HUES64 (cell line): ENCODE measurements around the gene SPTBN4.

Experiments
- H3K27ac ChIP-seq: 2 replicates; pipeline ENCODE4 v1.7.0; 2013; ENCODE audit warnings: low read depth, low read length, inconsistent platforms
- H3K27me3 ChIP-seq: 2 replicates; pipeline ENCODE4 v1.6.1; 2013; ENCODE audit warnings: mild to moderate bottlenecking, low read length; ENCODE audit not compliant: insufficient read depth
- H3K36me3 ChIP-seq: 2 replicates; pipeline ENCODE4 v1.6.1; 2013; ENCODE audit warnings: mild to moderate bottlenecking, low read length; ENCODE audit not compliant: insufficient read depth
- H3K4me1 ChIP-seq: 2 replicates; pipeline ENCODE4 v1.6.1; 2013; ENCODE audit warnings: mild to moderate bottlenecking, low read length, moderate library complexity; ENCODE audit not compliant: insufficient read depth
- H3K4me3 ChIP-seq: 2 replicates; pipeline ENCODE4 v1.5.1; 2013; ENCODE audit warnings: mild to moderate bottlenecking, low read length, moderate library complexity
- H3K9ac ChIP-seq: 2 replicates; pipeline ENCODE4 v1.6.1; 2013; ENCODE audit warnings: mild to moderate bottlenecking, low read depth, low read length
- H3K9me3 ChIP-seq: 2 replicates; pipeline ENCODE4 v1.6.1; 2013; ENCODE audit warnings: low read depth, low read length; ENCODE audit not compliant: insufficient read depth
- WGBS: fragments of 150-250, 120-280 bp; methylation state at CpG from one replicate; pipeline ENCODE4 v1.1.7; 2013; ENCODE audit warnings: missing lambda C conversion rate; 5-methylcytosine and 5-hydroxymethylcytosine counted together

The SPTBN4 gene

DNA sequence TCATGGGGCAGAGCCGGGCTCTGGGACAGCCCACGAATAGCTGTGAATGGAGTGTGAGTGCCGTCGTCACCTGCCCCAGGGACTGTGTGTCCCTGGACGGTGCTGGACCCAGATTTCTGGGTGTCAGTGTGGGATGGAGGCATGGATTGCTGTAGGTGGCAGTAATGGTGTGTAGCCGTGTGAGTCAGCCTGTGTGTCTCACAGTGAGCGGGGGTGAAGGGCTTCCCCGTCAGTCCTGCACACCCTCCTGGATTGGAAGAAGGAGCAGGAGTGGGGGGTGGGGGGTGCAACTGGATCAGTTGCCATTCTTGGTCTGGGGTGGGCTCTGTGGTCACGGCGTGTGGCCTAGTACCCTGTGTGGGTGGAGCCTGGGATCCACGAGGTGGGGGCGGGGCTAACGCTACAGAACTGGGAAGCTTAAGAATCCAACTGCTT is 127.9 kb downstream of the SPTBN4 start:
- Histone ChIP-seq H3K9ac (no peak overlapping the region), H3K27me3 (peaks cover 32% of the 10 kb centered on the region), H3K27ac (no peak overlapping the region), H3K4me1 (peaks cover 14% of the 10 kb centered on the region), H3K9me3 (no peaks in the 10 kb centered on the region), H3K36me3 (no peaks in the 10 kb centered on the region), H3K4me3 (0 out of 2 replicates have a peak overlapping the region, but pooled peaks have one; percentile 1)
- 37% methylated on average over 13 of the region's 13 CpGs for WGBS

DNA sequence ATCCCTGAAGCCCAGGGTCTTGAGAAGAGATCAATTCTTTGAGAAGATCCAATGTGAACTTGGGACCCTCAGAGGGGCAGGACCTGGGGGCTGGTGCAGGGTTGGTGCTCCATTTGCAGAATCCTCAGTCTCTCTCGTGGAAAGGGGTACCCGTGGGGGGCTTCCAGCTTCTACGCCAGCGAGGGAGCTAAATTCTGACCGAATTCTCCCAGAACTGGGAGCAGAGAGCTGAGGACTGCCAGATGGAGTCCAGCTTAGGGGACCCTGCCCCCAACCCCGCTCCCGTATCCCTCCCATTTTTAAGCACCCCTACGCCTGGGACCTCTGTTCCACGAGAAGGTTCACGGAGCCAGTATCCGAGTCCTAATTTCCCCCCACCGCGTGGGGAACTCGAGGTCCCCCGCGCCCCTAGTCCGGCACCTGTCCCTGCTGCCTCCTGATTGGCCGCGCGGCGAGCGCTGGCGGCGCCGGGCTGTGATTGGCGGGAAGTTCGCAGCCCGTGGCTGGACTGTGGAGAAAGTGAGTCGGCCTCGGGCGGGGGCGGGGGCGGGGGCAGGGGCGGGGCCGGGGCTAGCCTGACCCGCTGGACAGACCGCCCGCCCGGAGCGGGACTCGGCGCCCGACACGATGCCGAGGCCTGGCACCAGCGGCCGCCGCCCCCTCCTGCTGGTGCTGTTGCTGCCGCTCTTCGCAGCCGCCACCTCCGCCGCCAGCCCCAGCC is 130.0 kb downstream of the SPTBN4 start:
- Histone ChIP-seq H3K36me3 (no peaks in the 10 kb centered on the region), H3K9me3 (no peaks in the 10 kb centered on the region), H3K27ac (no peak overlapping the region), H3K9ac (no peak overlapping the region), H3K4me1 (peaks cover 21% of the 10 kb centered on the region), H3K27me3 (peaks cover 53% of the 10 kb centered on the region), H3K4me3 (peak overlapping the region; percentile 73)
- WGBS: 10% methylated on average over 53 of the region's 53 CpGs

DNA sequence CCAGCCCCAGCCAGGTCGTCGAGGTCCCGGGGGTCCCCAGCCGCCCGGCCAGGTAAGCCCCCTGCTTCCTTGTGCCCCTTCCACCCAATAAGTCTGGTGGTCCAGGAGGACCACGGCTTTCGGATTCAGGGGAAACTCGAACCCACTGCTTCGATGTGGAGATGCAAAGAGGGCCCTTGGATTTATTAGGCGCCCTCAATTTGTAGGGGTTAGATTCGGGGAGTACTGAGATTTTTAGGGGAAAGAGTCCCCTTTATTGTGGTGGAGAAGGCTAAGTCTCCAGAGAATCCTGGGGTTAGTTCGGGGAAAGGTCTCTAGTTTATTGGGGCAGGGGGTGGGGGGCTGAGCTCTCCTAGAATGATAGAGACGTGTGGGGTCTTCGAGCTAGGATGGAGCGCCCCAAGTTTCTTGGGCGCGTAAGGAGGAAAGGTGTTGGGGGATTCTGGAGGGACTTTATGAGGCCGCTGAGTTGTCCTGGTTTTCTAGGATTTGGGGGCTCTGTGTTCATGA is 130.6 kb downstream of the SPTBN4 start:
- Histone ChIP-seq H3K9me3 (no peaks in the 10 kb centered on the region), H3K27ac (no peak overlapping the region), H3K9ac (no peak overlapping the region), H3K4me3 (peak overlapping the region; percentile 73), H3K4me1 (peaks cover 21% of the 10 kb centered on the region), H3K36me3 (no peaks in the 10 kb centered on the region), H3K27me3 (peaks cover 59% of the 10 kb centered on the region)
- 14% methylated on average over 18 of the region's 18 CpGs for WGBS

DNA sequence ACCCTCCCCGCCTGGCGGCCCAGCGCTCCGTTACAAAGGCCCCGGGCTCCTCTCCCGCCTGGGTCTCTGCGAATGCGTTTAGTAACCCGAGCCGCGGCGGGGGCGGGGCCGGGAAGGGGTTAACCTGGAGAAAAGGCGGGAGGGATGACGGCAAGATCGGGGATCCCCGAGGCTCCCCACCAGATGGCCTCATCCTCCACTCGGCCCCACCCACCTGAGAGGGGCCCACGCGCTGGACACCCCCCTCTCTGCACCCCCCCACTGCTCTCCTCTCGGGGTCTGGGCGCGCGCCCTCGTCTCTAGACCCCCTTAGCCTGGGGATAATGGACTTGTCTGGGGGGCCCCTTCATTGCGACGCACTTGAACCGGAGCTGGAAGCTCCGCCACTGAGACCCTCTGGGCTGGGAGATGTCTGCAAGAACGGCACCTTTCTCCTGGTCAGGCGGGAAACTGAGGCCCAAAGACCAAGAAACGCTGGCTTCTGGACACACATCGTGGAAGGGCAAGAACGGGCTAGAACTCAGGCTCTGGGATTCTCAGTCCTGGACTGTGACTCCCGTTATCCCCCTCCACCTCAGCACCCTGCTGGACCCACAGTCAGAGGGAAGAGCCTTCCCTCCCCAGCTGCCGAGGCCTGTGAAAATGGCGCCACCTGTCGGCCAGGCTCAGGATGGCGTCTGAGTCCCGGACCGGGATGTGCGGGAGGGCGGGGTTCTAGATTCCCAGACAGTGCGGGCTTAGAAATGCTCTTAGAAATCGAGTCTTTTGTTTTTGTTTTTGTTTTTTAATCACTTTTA is 131.5 kb downstream of the SPTBN4 start:
- WGBS: 1% methylated on average over 39 of the region's 46 CpGs
- H3K4me1 ChIP-seq: peaks cover 31% of the 10 kb centered on the region
- peak overlapping the region; percentile 78 for H3K9ac ChIP-seq
- H3K27me3 ChIP-seq: peaks cover 63% of the 10 kb centered on the region
- H3K9me3 ChIP-seq: no peaks in the 10 kb centered on the region
- H3K4me3 ChIP-seq: peak overlapping the region; percentile 73
- H3K27ac ChIP-seq: peak overlapping the region; percentile 88; the same call in 1 of the 2 replicates
- no peaks in the 10 kb centered on the region for H3K36me3 ChIP-seq

DNA sequence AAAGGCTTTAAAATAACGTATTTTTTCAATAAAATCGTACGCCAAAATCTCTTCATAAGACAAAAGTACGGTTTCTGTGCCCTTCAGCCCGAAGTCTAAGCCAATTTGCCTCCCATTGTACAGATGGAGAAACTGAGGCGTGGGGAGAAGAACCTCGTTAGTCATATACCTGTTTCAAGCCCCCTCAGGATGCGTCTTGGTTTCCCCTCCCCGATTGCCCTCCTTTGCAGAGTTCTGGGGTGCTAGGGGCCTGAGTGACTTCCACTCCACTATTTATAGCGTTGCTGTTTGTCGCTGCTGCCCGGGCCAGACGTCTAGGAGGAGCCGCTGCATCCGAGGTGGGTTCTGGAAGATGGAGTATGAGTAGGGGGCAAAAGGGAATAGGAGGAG is 132.1 kb downstream of the SPTBN4 start:
- Histone ChIP-seq H3K4me3 (peak overlapping the region; percentile 73; the same call in 1 of the 2 replicates), H3K27me3 (peaks cover 63% of the 10 kb centered on the region), H3K27ac (no peak overlapping the region), H3K36me3 (no peaks in the 10 kb centered on the region), H3K9ac (no peak overlapping the region), H3K9me3 (no peaks in the 10 kb centered on the region), H3K4me1 (peaks cover 32% of the 10 kb centered on the region)
- 17% methylated on average over 12 of the region's 15 CpGs for WGBS

DNA sequence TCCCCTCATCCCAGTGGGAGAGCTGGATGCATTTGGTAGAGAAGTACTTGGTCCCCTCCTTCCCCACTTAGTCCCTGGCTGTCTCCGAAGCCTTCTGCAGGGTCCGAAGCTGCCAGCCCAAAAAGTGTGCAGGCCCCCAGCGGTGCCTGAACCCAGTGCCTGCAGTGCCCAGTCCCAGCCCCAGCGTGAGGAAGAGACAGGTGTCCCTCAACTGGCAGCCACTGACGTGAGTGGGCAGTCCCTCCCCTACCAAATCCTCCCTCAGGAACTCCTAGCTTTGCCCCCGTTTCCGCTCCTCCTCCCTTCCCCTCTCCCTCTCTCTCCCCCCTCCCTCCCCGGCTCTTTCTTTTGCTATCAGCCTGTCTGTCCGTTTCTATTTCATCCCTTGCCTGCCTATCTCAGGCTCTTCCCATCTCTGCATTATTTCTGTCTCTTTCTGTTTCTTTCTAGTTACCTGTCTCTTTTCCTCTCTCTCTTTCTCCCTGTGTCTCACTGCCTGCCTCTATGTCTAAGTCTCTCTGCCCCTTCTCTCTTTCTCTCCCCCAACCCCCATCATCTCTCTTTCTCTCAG is 132.6 kb downstream of the SPTBN4 start:
- no peaks in the 10 kb centered on the region for H3K36me3 ChIP-seq
- H3K9ac ChIP-seq: no peak overlapping the region
- H3K4me3 ChIP-seq: peak overlapping the region; percentile 9; the same call in 1 of the 2 replicates
- H3K27me3 ChIP-seq: peaks cover 66% of the 10 kb centered on the region
- H3K27ac ChIP-seq: no peak overlapping the region
- 8% methylated on average over 9 of the region's 9 CpGs for whole genome bisulfite sequencing
- H3K4me1 ChIP-seq: peaks cover 32% of the 10 kb centered on the region
- H3K9me3 ChIP-seq: no peaks in the 10 kb centered on the region

DNA sequence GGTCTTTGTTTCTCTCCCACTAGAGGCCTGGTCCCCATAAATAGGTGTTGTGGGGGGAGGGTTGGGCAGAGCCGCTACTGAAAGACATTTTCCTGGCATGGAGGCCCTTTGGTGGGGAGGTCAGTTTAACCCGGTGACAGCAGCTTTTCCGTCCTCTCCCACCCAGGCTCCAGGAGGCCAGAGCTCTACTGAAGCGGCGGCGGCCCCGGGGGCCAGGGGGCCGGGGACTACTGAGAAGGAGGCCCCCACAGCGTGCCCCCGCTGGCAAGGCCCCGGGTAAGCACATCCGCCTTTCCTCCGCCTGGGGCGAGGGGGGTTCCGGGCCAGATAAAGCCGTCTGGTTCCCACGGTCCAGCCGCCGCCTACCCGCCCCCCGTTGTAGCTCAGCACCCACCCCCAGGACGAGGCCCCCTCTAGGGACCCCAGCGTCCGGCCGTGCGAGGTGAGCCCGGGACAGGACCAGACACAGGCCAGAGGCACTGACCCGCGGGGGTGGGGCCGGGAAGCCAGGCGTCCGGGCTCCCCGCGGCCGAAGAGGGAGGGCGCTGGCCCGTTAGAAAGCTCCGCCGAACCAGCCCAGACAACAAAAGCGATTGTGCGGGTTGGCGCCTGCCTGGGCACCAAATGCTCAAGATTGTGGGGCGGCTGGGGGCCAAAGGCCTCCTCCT is 133.2 kb downstream of the SPTBN4 start:
- Histone ChIP-seq H3K9me3 (no peaks in the 10 kb centered on the region), H3K4me1 (peaks cover 31% of the 10 kb centered on the region), H3K9ac (no peak overlapping the region), H3K27ac (no peak overlapping the region), H3K27me3 (peaks cover 72% of the 10 kb centered on the region), H3K36me3 (no peaks in the 10 kb centered on the region), H3K4me3 (peak overlapping the region; percentile 9; the same call in 1 of the 2 replicates)
- 9% methylated on average over 42 of the region's 43 CpGs for WGBS

DNA sequence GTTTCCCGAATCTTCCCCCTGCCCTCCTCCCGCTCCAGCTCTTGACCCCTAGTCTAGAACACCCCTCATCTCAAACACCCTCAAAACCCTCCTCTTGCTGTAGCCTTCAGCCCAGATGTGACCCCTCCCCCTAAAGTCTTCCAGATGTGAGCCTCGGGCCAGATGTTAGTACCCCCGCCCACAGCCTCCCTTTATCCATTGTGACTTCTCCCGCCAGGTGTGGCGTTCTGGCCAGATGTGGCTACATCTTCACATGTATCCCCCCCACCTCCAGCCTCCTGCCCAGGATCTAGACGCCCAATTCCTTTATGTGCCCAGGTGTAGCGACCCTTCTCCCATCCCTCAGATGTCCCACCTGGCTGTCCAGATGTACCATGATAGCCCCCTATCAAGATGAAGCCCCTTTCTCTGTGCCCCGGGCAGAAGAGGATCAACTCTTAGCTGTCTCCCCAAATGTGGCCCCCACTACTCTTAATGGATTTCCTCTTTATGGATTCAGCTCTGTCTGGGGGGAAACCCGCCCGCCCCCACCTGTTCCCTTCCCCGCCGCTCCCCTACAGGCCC is 133.9 kb downstream of the SPTBN4 start:
- H3K36me3 ChIP-seq: no peaks in the 10 kb centered on the region
- H3K27me3 ChIP-seq: peaks cover 78% of the 10 kb centered on the region
- peaks cover 30% of the 10 kb centered on the region for H3K4me1 ChIP-seq
- WGBS: 13% methylated on average over 13 of the region's 13 CpGs
- H3K9ac ChIP-seq: no peak overlapping the region
- no peak overlapping the region for H3K27ac ChIP-seq
- H3K4me3 ChIP-seq: peak overlapping the region; percentile 3; the same call in 1 of the 2 replicates
- no peaks in the 10 kb centered on the region for H3K9me3 ChIP-seq

DNA sequence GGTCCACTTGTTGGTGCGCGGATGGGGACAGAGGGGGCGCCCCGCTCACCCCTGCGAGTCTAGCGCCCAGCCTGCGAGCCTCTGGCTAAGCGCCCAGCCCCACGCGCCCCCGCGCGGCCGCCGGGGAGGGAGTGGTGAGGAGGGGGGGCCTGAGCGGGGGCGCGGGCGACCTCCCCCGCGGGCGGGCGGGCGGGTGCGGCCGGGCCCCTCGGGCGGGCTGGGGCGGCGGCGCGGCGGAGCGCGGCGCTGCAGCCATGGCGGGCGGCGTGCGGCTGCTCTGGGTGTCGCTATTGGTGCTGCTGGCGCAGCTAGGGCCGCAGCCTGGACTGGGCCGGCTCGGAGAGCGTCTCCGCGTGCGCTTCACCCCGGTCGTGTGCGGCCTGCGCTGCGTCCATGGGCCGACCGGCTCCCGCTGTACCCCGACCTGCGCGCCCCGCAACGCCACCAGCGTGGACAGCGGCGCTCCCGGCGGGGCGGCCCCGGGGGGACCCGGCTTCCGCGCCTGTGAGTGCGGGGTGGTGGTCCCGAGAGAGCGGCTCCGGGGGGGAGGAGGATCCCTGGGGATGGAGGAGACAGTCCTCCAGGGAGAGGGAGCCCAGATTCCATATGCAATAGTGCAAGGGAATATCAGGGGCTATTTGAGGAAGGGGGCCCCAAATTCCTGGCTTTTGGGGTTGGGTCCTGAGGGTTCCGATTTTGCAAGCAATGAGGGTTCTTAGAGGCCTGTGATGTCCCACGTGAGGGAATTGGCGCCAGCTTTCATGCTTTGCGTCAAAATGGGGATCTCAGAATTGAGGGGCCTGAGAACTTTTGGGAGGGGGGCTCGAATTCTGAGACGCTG is 134.6 kb downstream of the SPTBN4 start, which contains the start of gene LTBP4:
Gene LTBP4, plus strand, starts transcription at position 236 of the 841 bp plus-strand sequence. Its CDS starts 19 bp downstream, at position 255.
- no peaks in the 10 kb centered on the region for H3K36me3 ChIP-seq
- no peak within 1 kb of the TSS for H3K9ac ChIP-seq
- H3K4me1 ChIP-seq: peaks cover 30% of the 10 kb centered on the region
- peak within 1 kb of the TSS; percentile 40 for H3K4me3 ChIP-seq
- no peak within 1 kb of the TSS for H3K27ac ChIP-seq
- H3K27me3 ChIP-seq: peaks cover 80% of the 10 kb centered on the region
- WGBS: 3% methylated on average over 82 of the region's 82 CpGs
- no peaks in the 10 kb centered on the region for H3K9me3 ChIP-seq

DNA sequence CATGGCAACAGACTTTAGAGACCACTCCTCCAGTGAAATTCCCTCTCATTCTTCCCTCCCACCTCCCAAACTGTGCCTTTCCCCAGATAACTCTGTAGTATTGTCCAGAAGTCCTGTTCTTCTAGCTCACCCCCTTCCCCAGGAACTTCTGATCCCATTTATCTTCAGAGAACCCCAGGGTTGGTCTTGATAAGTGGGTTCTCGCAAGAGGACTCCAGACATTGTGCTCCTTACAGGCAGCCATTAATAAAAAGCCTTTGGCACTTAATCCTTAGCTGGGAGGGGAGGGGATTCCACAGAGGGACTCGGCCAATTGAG is 136.2 kb downstream of the SPTBN4 start:
- peaks cover 82% of the 10 kb centered on the region for H3K27me3 ChIP-seq
- H3K36me3 ChIP-seq: no peaks in the 10 kb centered on the region
- H3K4me1 ChIP-seq: peaks cover 28% of the 10 kb centered on the region
- peak overlapping the region; percentile 82; the same call in 1 of the 2 replicates for H3K27ac ChIP-seq
- H3K9ac ChIP-seq: no peak overlapping the region
- H3K4me3 ChIP-seq: peak overlapping the region; percentile 54
- no peaks in the 10 kb centered on the region for H3K9me3 ChIP-seq
- WGBS: 33% methylated on average over 2 of the region's 2 CpGs
